IMR-90 (cell line): ENCODE data around the gene MCM3AP.

Experiments used
- BHLHE40 ChIP-seq: fragments of 150-350 bp; IDR thresholded peaks from 2 replicates; pipeline ENCODE4 v1.6.1; 2016; ENCODE audit warnings: mild to moderate bottlenecking, low read depth, low read length
- CEBPB ChIP-seq: IDR thresholded peaks from 2 replicates; pipeline ENCODE4 v1.6.1; 2012; ENCODE audit warnings: low read depth, low read length, improper control_type of control experiment
- CHD1 ChIP-seq: IDR thresholded peaks from 2 replicates; pipeline ENCODE4 v1.6.1; 2012; ENCODE audit warnings: low read depth, low read length, improper control_type of control experiment
- MAFK ChIP-seq: IDR thresholded peaks from 2 replicates; pipeline ENCODE4 v1.6.1; 2012; ENCODE audit warnings: low read depth, low read length, improper control_type of control experiment
- MAZ ChIP-seq: IDR thresholded peaks from 2 replicates; pipeline ENCODE4 v1.6.1; 2012; ENCODE audit warnings: low read depth, mild to moderate bottlenecking, low read length, improper control_type of control experiment, moderate library complexity, borderline replicate concordance
- MXI1 ChIP-seq: IDR thresholded peaks from 2 replicates; pipeline ENCODE4 v1.6.1; 2012; ENCODE audit warnings: low read depth, mild to moderate bottlenecking, low read length, moderate library complexity, borderline replicate concordance
- POLR2A ChIP-seq: IDR thresholded peaks from 2 replicates; pipeline ENCODE4 v1.6.1; 2012; ENCODE audit warnings: mild to moderate bottlenecking, low read depth, low read length
- RFX5 ChIP-seq: IDR thresholded peaks from 2 replicates; pipeline ENCODE4 v1.8.0; 2012; ENCODE audit warnings: low read depth, mild to moderate bottlenecking, low read length, moderate library complexity
- SMC3 ChIP-seq: fragments of 150-350 bp; IDR thresholded peaks from 2 replicates; pipeline ENCODE4 v1.6.1; 2016; ENCODE audit warnings: low read depth, mild to moderate bottlenecking, antibody characterized with exemption, low read length, moderate library complexity
- TF ChIP-seq, protein P1 (sequence below): conservative IDR thresholded peaks from 2 replicates; pipeline ENCODE4 v1.5.1; 2012; ENCODE audit warnings: mild to moderate bottlenecking, low read depth, low read length, improper control_type of control experiment
- TF ChIP-seq, protein P2 (sequence below): fragments of 150-350 bp; IDR thresholded peaks from 2 replicates; pipeline ENCODE4 v1.6.1; 2017; ENCODE audit warnings: mild to moderate bottlenecking, antibody characterized with exemption, low read length, low read depth

DNA sequence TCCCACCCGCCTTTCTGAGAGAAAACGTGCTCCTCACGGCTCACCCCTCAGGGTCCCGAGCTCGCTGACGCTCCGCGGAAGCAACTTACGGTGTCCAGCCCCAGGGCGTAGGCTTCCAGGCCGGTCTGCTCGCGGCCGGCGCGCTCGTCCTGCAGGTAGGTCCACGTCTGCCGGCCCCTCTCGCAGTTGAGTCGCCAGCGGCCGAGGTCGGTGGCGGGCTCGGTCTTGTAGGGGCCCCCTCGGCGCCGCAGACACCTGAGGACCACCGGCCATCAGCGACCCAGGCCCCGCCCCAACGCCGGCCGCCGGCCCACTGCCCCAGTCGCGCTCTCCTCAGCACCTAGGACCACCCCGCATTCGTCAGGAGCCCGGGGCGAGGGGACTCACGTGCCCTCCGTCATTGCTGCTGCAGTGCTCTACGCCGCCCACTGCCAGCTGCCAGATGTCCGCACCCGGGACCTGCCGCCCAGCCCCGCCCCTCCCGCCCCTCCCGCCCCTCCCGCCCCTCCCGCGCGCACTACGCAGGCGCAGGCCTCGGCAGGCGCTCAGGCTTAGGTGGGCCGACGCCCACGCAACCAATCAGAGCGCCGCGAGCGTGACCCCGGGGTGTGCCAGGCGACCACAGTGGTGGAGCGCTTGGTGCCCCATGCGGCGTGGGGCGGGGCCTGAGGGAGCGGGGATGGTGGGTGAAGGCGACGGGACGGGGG is 56.9 kb downstream of the MCM3AP start, which contains the start of gene LSS:
- TF ChIP-seq, protein P1, sequence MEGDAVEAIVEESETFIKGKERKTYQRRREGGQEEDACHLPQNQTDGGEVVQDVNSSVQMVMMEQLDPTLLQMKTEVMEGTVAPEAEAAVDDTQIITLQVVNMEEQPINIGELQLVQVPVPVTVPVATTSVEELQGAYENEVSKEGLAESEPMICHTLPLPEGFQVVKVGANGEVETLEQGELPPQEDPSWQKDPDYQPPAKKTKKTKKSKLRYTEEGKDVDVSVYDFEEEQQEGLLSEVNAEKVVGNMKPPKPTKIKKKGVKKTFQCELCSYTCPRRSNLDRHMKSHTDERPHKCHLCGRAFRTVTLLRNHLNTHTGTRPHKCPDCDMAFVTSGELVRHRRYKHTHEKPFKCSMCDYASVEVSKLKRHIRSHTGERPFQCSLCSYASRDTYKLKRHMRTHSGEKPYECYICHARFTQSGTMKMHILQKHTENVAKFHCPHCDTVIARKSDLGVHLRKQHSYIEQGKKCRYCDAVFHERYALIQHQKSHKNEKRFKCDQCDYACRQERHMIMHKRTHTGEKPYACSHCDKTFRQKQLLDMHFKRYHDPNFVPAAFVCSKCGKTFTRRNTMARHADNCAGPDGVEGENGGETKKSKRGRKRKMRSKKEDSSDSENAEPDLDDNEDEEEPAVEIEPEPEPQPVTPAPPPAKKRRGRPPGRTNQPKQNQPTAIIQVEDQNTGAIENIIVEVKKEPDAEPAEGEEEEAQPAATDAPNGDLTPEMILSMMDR, result no peak
- TF ChIP-seq MAFK (no peak), POLR2A (peak; percentile 68), RFX5 (no peak), MAZ (peak; percentile 92; the same call in 1 of the 2 replicates), SMC3 (no peak), MXI1 (peak; percentile 45), BHLHE40 (peak; percentile 95), CEBPB (no peak), CHD1 (no peak; the same call in 1 of the 2 replicates)
- TF ChIP-seq, protein P2, sequence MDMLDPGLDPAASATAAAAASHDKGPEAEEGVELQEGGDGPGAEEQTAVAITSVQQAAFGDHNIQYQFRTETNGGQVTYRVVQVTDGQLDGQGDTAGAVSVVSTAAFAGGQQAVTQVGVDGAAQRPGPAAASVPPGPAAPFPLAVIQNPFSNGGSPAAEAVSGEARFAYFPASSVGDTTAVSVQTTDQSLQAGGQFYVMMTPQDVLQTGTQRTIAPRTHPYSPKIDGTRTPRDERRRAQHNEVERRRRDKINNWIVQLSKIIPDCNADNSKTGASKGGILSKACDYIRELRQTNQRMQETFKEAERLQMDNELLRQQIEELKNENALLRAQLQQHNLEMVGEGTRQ, result peak; percentile 69
